Ureter (tissue), 1 donor: ENCODE data around the gene FZR1. TPM values are rescaled to one million over a fixed set of nuclear protein-coding genes. Genes with fewer than 3 reads are reported as not detected.
"Not testable (repeated sequence)": the region's sequence is repeated elsewhere in the genome, so short reads cannot be mapped to it uniquely, and the experiment has no call there.

Source experiments
- DNase-seq: peaks from one replicate; pipeline ENCODE4 v3.0.0-alpha.2; 2020; ENCODE audit warnings: low spot score
- total RNA-seq: library from RNA; stranded (reverse); gene quantifications from one replicate; pipeline ENCODE4 v1.2.4, GENCODE V29; 2023
- donor health status: DM: yes; HTN: yes; CAD: no.

The FZR1 gene
- total RNA-seq, 1 donor from 2014 or later, result 58.8 TPM

DNA sequence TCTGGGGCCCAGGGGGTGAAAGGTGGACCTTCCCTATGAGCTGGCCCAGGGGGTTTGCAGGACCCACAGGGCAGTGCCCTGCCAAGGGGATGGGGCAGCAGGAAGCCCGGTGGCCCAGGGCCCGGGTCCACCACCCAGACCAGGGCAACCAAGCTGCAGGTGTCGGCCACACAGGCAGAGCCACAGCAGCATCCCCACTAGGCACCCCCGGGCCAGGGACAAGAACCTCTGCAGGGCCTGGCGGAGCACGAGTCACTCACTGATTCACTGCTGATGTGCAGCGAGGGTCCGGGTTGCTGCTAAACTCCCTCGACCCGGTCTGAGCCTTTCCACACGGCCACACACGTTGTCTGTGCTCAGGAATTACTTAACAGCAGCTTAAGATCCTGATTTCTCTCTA, 8.8 kb downstream of the FZR1 start:
- no peak for DNase-seq

DNA sequence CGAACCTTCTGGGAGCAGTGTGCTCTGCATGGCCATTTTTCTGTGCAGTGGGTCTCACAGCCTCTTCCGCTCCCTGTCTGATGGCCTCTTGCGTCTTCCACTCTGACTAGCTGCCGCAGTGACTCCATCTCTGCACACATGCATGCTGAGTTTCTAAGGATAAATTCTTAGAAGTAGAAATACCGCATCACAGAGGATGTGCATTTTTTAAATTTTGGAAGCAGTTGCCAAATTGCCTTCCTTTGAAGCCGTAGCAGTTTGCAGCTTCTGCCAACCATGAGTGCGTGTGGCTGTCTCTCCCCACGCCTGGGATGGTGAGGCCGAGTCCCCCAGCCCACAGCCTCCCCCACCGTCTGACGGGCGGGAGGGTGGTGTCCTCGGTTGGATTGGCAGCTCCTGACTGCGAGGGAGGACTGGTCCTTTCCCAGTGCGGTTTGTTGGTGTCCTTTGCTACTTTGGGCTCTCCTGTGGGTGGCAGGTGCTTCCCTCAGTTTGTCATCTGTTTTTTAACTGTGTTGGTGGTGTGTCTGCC, 9.8 kb downstream of the FZR1 start:
- no peak for DNase-seq

DNA sequence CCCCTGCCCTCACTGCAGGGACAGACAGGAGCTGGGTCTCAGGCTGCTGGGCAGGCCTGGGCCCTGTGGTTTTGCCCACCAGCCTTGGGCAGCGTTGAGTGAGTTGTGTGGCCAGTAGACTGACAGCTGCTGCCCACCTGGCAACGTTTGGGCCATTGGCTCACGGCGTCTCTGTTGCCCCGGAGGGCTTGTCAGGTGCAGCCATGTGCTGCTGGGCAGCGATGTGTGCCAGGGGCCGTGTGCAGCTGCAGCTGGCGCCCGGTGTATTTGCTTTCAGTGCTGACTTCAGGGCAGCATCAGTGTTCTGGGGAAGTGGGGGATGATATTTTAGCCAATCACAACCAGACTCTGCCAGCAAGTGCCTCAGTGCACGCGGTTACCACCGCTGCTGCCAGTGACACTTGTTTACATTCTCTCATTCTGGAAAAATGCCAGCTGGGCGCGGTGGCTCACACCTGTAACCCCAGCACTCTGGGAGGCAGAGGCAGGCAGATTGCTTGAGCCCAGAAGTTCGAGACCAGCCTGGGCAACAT, 10.6 kb downstream of the FZR1 start:
- DNase-seq, result no peak

DNA sequence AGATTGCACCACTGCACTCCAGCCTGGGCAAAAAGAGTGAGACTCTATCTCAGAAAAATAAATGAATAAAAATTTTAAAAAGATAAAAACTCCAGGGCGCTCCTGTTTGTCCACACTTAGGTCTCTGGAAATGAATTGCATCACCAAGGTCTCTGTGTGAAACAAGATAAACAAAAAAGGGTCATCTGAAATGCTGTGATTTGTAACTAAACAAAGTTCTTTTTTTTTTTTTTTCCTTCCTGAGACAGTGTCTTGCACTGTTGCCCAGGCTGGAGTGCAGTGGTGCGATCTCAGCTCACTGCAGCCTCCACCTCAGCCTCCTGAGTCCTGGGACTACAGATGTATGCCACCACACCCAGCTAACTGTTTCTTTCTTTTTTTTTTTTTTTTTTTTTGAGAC, 11.5 kb downstream of the FZR1 start:
- no peak for DNase-seq

DNA sequence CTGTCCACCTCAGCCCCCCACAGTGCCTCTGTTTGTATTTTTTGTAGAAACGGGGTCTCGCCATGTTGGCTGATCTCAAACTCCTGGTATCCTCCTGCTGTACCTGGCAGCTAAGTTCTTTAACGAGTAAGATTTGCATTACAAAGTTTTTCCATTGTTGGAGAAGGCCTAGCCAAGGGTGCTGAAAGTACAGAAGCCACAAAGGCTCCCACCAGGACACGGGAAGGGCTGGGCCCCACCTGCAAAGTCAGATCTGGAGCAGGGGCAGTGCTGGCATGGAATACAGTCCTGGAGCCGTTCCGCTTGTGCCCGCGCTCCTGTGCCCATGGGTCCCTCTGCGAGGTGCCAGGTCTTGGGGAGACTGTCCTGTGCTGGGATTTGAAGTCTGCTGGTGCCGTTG, 12.1 kb downstream of the FZR1 start:
- DNase-seq, result no peak

DNA sequence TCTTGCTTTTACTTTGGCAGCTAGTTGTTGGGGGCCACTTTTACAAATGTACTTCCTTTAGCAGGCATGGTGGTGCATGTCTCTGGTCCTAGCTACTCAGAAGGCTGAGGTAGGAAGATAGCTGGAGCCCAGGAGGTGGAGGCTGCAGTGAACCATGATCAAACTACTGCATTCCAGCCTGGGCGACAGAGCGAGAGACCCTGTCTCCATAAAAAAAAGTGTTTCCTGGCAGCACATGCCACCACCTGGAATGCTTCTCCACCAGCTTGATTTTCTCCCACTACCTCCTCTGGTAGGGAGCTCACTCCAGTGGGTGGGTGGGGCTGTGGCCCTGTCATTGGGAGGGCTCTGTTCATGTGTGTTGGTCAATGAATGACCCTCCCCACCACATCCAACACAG, 12.5 kb downstream of the FZR1 start:
- DNase-seq, result no peak

DNA sequence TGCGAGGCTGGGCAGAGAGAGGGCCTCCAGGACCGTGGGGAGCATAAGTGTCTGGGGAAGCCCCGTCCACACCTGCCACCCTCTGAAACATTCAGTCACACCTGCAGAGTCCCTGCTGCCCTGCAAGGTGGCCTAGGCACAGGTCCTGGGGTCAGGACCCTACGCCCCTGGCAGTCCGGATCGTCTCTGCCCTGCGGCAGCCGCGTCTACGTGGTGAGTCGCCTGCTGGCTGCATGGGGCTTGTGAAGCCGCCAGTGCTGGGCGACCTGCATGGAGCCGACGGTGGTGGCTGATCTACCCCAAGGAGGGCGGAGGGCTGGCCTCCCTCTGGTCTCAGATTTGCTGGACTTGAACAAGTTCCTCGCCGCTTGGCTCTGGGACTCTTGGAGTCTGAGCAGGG, 13.0 kb downstream of the FZR1 start:
- DNase-seq, result no peak

DNA sequence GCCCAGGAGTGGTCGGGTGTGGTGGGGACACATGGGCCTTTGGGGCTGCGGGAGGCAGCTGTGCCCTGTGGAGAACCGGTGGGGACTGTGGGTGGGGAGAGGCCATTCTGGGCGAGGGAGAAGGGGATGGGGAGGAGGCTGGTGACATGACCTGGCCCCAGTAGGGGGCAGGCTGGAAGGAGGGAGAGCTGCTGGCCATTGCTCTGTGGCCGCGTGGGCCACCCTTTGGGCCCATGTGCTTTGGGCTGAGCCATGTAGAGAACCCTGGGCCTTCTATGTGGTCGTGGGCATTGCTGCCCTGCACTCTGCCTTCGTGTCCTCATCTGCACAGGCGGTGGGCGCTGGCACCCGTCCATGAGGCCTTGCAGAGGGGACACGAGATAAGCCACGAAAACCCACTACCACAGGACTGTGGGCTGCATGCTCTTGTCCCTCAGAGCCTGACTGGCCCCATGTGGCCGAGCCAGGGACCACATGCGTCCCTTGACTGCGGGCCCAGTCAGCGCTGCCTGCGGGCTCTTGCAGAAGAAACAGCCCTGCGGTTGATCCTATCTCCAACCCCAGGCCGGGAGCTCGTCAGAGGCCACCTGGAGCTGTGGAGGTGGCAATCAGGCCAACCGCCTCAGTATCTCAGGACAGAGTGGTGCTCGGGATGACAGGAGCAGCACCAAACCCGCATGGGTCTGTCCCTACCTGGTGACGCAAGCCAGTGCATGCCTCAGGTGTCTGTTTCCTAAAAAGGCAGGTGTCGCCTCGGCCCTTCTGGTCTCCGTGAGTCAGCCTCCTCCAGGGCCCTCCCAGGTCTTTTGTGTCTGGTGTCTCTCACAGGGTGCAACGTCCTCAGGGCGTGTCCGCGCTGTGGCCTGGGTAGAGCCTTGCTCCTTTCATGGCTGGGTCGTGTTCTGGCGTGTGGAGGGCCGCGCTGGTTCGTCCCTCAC, 14.3 kb downstream of the FZR1 start:
- no peak for DNase-seq

DNA sequence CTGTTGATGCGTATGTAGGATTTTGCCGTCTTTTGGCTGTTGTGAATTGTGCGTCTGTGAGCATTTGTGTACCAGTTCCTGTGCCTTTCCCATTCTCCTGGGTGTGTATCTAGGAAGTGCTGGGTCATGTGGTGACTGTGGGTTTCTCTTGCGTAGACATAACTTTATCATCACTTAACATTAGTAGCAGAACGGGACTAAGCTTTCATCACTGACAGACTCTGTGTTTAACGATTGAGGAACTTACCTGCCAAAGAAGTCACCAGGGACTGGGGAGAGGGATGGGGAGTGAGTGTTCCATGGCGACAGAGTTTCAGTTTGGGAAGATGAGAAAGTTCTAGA, 15.0 kb downstream of the FZR1 start:
- no peak for DNase-seq

DNA sequence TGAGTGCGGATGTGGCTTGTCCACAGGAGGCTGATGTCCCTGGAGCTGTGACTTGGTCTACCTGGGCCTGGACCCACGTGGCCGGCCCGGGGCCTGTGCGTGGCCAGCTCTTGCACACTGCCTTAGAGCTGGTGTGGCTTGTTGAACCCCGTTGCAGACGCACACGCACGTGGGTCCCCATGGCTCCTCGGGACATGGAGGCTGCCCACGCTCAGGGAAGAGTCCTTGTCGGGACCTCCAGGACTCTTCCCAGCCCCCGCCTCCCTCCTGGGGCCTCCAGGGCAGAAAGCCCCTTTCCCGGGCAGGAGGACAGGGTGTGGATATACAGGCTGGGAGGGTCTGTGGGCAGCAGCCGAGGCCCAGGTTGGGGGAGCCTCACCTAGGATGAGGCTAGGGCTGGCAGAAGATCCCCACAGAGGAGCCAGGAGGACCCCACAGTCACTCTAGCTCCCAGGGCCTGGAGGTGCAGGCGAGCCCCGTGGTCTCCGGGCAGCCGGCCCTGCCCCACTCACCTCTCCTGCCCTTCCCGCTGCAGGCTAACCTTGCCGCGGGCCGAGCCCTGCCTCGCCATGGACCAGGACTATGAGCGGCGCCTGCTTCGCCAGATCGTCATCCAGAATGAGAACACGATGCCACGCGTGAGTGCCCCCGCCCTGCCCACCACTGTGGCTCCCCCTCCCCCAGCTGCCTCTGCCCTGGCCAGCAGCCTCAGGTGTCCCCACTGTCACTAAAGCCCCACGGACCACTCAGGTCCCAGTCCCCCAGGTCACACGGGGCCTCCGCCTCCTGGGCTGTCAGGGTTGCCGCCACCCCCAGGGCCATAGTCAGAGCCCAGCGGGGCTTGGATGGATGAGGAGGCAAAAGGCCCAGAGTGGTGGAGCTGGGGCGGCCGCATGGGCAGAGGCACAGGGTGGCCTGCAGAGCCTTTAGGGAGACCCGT, 16.6 kb downstream of the FZR1 start:
- DNase-seq, result no peak

DNA sequence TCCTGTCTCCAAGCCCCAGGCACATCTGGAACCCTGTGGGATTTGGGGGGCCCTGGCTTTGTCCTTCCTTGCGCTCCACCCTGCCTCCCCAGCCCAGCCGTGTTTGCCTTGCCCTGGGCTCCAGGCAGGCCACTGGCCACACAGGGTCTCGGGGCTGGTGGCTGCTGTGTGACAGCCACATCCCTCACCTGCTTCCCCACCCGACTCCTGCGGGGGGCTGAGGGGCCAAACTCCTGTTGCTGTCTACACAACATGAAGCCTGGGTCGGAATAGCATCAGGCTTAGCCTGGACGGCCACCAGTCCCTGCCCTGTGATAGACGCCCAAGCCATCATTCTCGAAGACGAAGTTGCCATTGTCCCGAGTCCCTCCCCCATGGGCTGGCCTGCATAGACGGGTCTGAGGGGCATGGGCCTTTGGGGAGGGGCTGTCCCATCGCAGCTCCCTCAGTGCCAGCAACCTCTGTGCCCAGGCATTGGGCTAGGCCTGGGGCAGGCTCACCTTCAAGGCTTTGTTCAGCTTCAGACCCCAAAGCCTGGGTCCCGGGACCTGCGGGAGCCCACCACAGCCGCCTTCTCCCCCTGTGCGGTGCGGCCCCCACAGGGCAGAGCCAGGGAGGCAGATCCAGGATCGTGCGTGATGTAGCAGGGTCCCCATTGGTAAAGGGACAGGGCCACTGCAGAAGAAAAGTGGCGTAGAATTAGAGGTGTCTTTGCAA, 17.4 kb downstream of the FZR1 start:
- DNase-seq, result no peak

DNA sequence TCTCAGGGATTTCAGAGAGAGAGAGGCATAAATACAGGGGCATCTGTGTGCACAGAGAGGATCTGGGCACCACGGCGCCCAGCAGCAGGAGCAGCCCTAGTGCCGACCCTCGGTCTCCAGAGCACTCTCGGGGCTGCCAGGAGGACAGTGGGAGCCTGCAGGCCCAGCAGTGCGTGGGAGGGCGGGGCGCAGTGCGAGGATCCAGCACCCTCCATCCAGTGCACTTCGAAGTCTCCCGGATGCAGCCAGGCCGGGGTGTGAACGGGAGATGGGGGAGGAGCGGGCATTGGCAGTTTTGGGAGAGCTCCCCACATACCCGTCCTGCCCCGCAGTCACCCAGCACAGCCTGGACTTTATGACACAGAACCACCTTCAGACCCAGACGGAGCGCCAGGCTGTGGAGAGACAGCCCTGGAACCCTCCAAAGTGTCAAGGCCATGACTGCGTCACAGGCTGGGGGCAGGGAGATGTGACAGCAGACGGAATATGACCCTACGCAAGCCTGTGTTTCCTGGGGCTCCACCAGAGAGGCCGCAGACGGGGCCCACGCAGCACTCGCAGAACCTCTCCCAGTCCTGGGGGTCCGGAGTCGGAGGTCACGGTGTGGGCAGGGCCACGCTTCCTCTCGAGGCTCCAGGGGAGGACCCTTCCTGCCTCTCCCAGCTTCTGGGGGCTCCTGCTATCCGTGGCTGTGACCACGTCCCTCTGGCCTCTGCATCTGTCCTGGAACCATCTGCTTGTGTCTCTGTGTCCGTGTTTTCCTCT, 18.1 kb downstream of the FZR1 start:
- no peak for DNase-seq

DNA sequence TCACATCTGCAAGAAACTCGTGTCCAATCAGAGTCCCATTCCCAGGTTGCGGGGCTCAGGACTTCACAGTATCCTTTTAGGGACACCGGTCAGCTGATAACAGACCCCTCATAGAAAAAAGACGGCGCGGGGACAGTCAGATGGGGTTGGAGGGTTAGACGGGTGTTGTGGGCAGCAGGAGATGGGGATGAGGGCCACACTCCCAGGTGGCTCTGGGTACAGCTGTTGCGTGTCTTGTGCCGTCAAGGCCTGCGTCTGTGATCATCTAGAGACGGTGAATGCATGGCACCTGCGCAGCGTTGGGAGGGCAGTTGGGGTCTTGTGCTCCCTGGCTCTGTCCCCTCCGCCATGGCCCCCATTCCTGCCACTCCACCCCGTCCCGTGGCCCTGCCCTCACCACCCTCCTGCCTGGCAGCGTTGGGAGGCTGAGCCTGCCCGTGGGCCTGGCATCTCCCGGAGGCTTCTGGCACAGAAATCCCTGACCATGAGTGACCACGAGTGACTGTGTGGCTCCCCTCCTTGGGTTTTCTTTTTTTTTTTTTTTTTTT, 18.9 kb downstream of the FZR1 start:
- DNase-seq, result no peak

DNA sequence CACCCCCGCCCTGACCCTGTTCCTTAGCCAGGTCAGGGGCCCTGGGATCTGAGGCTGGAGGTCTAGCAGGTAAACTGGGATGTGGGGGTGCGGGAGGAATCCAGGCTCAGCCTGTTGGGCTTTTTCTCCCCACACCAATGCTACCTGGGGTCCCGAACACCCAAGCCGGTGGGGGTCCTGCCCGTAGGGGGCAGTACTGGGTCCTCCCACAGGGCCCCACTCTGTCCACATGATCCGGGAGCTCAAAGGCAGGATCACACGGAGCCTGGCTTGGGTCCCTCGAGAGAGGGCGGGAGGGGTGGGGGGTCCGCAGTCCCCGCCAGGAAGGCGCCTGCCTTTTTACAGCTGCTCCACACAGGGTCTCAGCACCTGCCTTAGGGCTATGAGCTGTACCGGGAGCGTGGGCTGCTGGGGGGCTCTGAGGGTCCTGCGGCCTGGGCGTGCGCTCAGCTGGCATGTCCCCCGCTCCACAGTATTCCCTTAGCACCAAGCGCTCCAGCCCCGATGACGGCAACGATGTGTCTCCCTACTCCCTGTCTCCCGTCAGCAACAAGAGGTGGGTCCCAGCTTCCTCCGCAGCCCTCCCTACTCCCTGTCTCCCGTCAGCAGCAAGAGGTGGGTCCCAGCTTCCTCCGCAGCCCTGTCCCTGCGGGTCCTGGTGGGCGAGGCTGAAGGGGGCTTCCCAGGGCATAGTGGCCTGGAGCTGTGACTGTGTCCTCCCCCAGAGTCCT, 20.6 kb downstream of the FZR1 start:
- DNase-seq, result no peak

DNA sequence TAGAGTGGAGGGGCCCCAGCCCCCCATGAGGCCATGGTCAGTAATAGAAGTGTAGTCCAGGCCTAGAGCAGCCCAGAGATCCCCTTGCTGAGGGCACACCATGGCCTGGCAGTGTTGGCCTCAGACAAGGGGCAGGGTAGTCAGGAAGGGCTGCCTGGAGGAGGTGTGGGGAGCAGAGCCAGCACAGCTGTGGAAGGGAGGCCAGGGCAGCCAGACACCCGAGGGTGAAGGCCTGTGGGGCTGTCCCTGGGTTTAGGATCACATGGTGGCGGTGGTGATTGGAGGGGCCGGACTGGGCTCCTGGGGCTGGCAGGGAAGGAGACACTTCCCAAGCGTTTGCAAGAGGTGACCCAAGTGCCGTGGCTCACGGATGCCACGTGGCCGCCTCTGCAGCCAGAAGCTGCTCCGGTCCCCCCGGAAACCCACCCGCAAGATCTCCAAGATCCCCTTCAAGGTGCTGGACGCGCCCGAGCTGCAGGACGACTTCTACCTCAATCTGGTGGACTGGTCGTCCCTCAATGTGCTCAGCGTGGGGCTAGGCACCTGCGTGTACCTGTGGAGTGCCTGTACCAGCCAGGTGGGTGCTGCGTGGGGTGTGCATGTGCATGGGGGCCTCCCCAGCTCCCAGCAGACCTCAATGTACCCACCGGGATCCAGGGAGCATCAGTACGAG, 21.3 kb downstream of the FZR1 start:
- no peak for DNase-seq

DNA sequence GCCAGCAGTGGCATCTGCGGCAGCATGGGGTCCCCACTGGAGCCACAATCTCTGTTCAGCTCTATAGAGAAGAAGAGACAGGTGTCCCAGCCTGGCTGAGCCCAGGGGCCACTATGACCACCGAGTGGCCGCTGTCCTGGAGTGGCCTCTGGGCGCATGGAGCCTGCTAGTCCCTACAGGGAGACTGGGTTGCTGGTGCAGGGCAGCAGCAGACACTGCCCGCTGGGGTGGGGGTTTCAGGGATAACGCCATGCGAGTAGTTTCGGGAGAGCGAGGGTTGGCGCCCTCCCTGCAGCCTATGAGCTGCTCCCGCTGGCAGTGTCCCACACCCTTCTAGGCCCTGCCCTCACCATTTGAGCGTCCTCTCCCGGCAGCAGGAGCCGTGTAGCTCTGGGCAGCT, 22.0 kb downstream of the FZR1 start:
- no peak for DNase-seq

DNA sequence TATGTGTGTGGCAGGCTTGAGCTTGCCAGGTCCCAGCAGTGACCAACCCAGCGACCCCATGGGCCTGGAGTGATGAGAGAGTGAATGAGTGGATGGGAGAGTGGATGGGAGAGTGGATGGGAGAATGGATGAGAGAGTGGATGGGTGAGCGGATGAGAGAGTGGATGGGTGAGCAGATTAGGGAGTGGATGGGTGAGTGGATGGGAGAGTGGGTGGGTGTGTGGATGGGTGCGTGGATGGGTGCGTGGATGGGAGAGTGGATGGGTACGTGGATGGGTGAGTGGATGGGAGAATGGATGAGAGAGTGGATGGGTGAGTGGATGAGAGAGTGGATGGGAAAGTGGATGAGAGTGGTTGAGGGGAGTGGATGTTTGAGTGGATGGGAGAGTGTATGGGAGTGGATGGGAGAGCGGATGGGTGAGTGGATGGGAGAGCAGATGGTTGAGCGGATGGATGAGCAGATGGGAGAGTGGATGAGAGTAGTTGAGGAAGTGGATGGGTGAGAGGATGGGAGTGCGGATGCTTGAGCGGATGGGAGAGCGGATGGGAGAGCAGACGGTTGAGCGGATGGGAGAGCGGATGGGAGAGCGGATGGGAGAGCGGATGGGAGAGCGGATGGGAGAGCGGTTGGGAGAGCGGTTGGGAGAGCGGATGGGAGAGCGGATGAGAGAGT, 22.6 kb downstream of the FZR1 start:
- DNase-seq, result no peak

DNA sequence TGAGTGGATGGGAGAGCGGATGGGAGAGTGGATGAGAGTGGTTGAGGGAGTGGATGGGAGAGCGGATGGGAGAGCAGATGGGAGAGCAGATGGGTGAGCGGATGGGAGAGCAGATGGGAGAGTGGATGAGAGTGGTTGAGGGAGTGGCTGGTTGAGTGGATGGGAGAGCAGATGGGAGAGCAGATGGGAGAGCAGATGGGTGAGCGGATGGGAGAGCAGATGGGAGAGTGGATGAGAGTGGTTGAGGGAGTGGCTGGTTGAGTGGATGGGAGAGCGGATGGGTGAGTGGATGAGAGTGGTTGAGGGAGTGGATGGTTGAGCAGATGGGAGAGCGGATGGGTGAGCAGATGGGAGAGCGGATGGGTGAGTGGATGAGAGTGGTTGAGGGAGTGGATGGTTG, 23.2 kb downstream of the FZR1 start:
- not testable (repeated sequence) for DNase-seq

DNA sequence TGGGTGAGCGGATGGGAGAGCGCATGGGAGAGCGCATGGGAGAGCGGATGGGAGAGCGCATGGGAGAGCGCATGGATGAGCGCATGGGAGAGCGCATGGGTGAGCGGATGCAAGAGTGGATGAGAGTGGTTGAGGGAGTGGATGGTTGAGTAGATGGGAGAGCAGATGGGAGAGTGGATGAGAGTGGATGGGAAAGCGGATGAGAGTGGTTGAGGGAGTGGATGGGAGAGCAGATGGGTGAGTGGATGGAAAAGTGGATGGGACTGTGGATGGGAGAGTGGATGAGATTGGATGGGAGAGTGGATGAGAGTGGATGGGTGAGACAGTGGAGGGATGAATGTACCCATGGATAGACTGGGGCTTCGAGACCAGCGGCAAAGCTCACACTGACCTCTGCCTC, 24.3 kb downstream of the FZR1 start:
- no peak for DNase-seq
